ENCODE measurements around the gene CKAP2L.

GRCh38 chr2:112714331-112714730, 50.1 kb downstream of the CKAP2L start:
- TF ChIP-seq TAF1 (IDR thresholded peaks at IDR 0.05; ENCODE audit: borderline replicate concordance, low read depth, low read length) = no peak
- TF ChIP-seq POLR2A (IDR thresholded peaks at IDR 0.05; ENCODE audit: low read depth, low read length) = no peak
- no peak for TF ChIP-seq POLR2AphosphoS5 (IDR thresholded peaks at IDR 0.05; ENCODE audit: low read depth, low read length)

Measured in GM12892 (cell line).